ENCODE results near the gene RNF213.
A peak's percentile ranks its signal among the peaks of the same experiment; 100 is the strongest.
"Not testable (repeated sequence)": the region's sequence is repeated elsewhere in the genome, so short reads cannot be mapped to it uniquely, and the experiment has no call there.

The RNF213 gene

GRCh38 chr17:80318166-80318565 is 57.5 kb downstream of the RNF213 start:
- Mint-ChIP-seq H3K9me3 (peaks cover 0 to 2% of the 10 kb centered on the region in 2 donors), H3K27me3 (no peaks in the 10 kb centered on the region), H3K4me1 (ENCODE audit: low read depth in 2 of 2) (peaks cover 13 to 17% of the 10 kb centered on the region in 2 donors), H3K27ac (no peak overlapping the region), H3K4me3 (no peak overlapping the region), H3K36me3 (ENCODE audit: insufficient read depth) (peaks cover 87% of the 10 kb centered on the region)
- ATAC-seq (replicated peaks) (no peak), DNase-seq (no peak)

- Mint-ChIP-seq H3K27ac (peak overlapping the region in 1 of 2 donors; percentile 60), H3K9me3 (peaks cover 0 to 2% of the 10 kb centered on the region in 2 donors), H3K36me3 (ENCODE audit: insufficient read depth) (peaks cover 91% of the 10 kb centered on the region), H3K4me1 (ENCODE audit: low read depth in 2 of 2) (peaks cover 10 to 19% of the 10 kb centered on the region in 2 donors), H3K27me3 (no peaks in the 10 kb centered on the region), H3K4me3 (no peak overlapping the region)
- ATAC-seq (replicated peaks) (no peak), DNase-seq (no peak)
Measured at GRCh38 chr17:80319262-80319998, 58.8 kb downstream of the RNF213 start.

- Mint-ChIP-seq H3K4me3 (no peak overlapping the region), H3K27ac (no peak overlapping the region), H3K9me3 (peaks cover 0 to 2% of the 10 kb centered on the region in 2 donors), H3K4me1 (ENCODE audit: low read depth in 2 of 2) (peaks cover 10 to 21% of the 10 kb centered on the region in 2 donors), H3K36me3 (ENCODE audit: insufficient read depth) (peaks cover 96% of the 10 kb centered on the region), H3K27me3 (no peaks in the 10 kb centered on the region)
- ATAC-seq (replicated peaks) = no peak
- DNase-seq = no peak
Measured at GRCh38 chr17:80319999-80320344, 59.3 kb downstream of the RNF213 start.

- no peak overlapping the region for H3K4me3 Mint-ChIP-seq
- no peak for DNase-seq
- H3K27ac Mint-ChIP-seq = no peak overlapping the region
- no peaks in the 10 kb centered on the region for H3K27me3 Mint-ChIP-seq
- no peak for ATAC-seq (replicated peaks)
- H3K4me1 Mint-ChIP-seq (ENCODE audit: low read depth in 2 of 2) = peaks cover 10 to 24% of the 10 kb centered on the region in 2 donors
- peaks cover 0 to under 1% of the 10 kb centered on the region in 2 donors for H3K9me3 Mint-ChIP-seq
- H3K36me3 Mint-ChIP-seq (ENCODE audit: insufficient read depth) = peaks cover 99% of the 10 kb centered on the region
Measured at GRCh38 chr17:80320496-80320895, 59.8 kb downstream of the RNF213 start.

GRCh38 chr17:80322864-80323263 is 62.2 kb downstream of the RNF213 start:
- no peak overlapping the region for H3K4me3 Mint-ChIP-seq
- H3K9me3 Mint-ChIP-seq = no peaks in the 10 kb centered on the region
- peak overlapping the region; percentile 53 to 63 for H3K27ac Mint-ChIP-seq
- H3K36me3 Mint-ChIP-seq (ENCODE audit: insufficient read depth) = peaks cover 100% of the 10 kb centered on the region
- H3K27me3 Mint-ChIP-seq = no peaks in the 10 kb centered on the region
- no peak for ATAC-seq (replicated peaks)
- H3K4me1 Mint-ChIP-seq (ENCODE audit: low read depth in 2 of 2) = peaks cover 2 to 11% of the 10 kb centered on the region in 2 donors
- no peak for DNase-seq

- Mint-ChIP-seq H3K4me3 (no peak overlapping the region), H3K36me3 (ENCODE audit: insufficient read depth) (peaks cover 100% of the 10 kb centered on the region), H3K9me3 (no peaks in the 10 kb centered on the region), H3K27me3 (no peaks in the 10 kb centered on the region), H3K4me1 (ENCODE audit: low read depth in 2 of 2) (peaks cover 2 to 15% of the 10 kb centered on the region in 2 donors), H3K27ac (peak overlapping the region in 1 of 2 donors; percentile 53)
- DNase-seq (no peak), ATAC-seq (replicated peaks) (no peak)
Measured at GRCh38 chr17:80323982-80324381, 63.3 kb downstream of the RNF213 start.

GRCh38 chr17:80327518-80327917 is 66.9 kb downstream of the RNF213 start:
- Mint-ChIP-seq H3K36me3 (ENCODE audit: insufficient read depth) (peaks cover 99% of the 10 kb centered on the region), H3K27me3 (no peaks in the 10 kb centered on the region), H3K9me3 (no peaks in the 10 kb centered on the region), H3K4me1 (ENCODE audit: low read depth in 2 of 2) (peaks cover 8 to 24% of the 10 kb centered on the region in 2 donors), H3K4me3 (no peak overlapping the region), H3K27ac (peak overlapping the region in 1 of 2 donors; percentile 25)
- ATAC-seq (replicated peaks) = no peak
- DNase-seq = no peak

- ATAC-seq (replicated peaks) (no peak), DNase-seq (no peak)
- H3K4me3 Mint-ChIP-seq = no peak overlapping the region
- no peaks in the 10 kb centered on the region for H3K27me3 Mint-ChIP-seq
- peak overlapping the region in 1 of 2 donors; percentile 29 for H3K27ac Mint-ChIP-seq
- H3K9me3 Mint-ChIP-seq = no peaks in the 10 kb centered on the region
- H3K36me3 Mint-ChIP-seq (ENCODE audit: insufficient read depth) = peaks cover 94% of the 10 kb centered on the region
- peaks cover 8 to 18% of the 10 kb centered on the region in 2 donors for H3K4me1 Mint-ChIP-seq (ENCODE audit: low read depth in 2 of 2)
Measured at GRCh38 chr17:80328634-80329380, 68.2 kb downstream of the RNF213 start.

GRCh38 chr17:80329421-80329820 is 68.8 kb downstream of the RNF213 start:
- not testable (repeated sequence) for H3K4me3 Mint-ChIP-seq; H3K27me3 Mint-ChIP-seq; DNase-seq; H3K9me3 Mint-ChIP-seq; ATAC-seq (replicated peaks); H3K27ac Mint-ChIP-seq
- H3K4me1 Mint-ChIP-seq (ENCODE audit: low read depth in 2 of 2) = peaks cover 8 to 18% of the 10 kb centered on the region in 2 donors
- peaks cover 94% of the 10 kb centered on the region for H3K36me3 Mint-ChIP-seq (ENCODE audit: insufficient read depth)

GRCh38 chr17:80330276-80330675 is 69.6 kb downstream of the RNF213 start:
- H3K4me1 Mint-ChIP-seq (ENCODE audit: low read depth in 2 of 2) = peaks cover 8 to 13% of the 10 kb centered on the region in 2 donors
- H3K27me3 Mint-ChIP-seq = no peaks in the 10 kb centered on the region
- no peak for DNase-seq
- H3K9me3 Mint-ChIP-seq = no peaks in the 10 kb centered on the region
- H3K27ac Mint-ChIP-seq = no peak overlapping the region
- no peak overlapping the region for H3K4me3 Mint-ChIP-seq
- peaks cover 94% of the 10 kb centered on the region for H3K36me3 Mint-ChIP-seq (ENCODE audit: insufficient read depth)
- ATAC-seq (replicated peaks) = no peak

- H3K27me3 Mint-ChIP-seq; H3K4me3 Mint-ChIP-seq; H3K9me3 Mint-ChIP-seq; DNase-seq; ATAC-seq (replicated peaks): not testable (repeated sequence)
- peak overlapping the region in 1 of 2 donors; percentile 82 for H3K27ac Mint-ChIP-seq
- H3K36me3 Mint-ChIP-seq (ENCODE audit: insufficient read depth) = peaks cover 94% of the 10 kb centered on the region
- peaks cover 8 to 13% of the 10 kb centered on the region in 2 donors for H3K4me1 Mint-ChIP-seq (ENCODE audit: low read depth in 2 of 2)
Measured at GRCh38 chr17:80330938-80331337, 70.3 kb downstream of the RNF213 start.

- H3K4me1 Mint-ChIP-seq (ENCODE audit: low read depth in 2 of 2) = peaks cover 8 to 13% of the 10 kb centered on the region in 2 donors
- H3K27ac Mint-ChIP-seq = peak overlapping the region in 1 of 2 donors; percentile 82
- no peak for DNase-seq
- no peak for ATAC-seq (replicated peaks)
- H3K36me3 Mint-ChIP-seq (ENCODE audit: insufficient read depth) = peaks cover 94% of the 10 kb centered on the region
- no peaks in the 10 kb centered on the region for H3K9me3 Mint-ChIP-seq
- no peak overlapping the region for H3K4me3 Mint-ChIP-seq
- no peaks in the 10 kb centered on the region for H3K27me3 Mint-ChIP-seq
Measured at GRCh38 chr17:80331820-80332219, 71.2 kb downstream of the RNF213 start.

- Mint-ChIP-seq H3K4me1 (ENCODE audit: low read depth in 2 of 2) (peaks cover 4 to 7% of the 10 kb centered on the region in 2 donors), H3K27me3 (no peaks in the 10 kb centered on the region), H3K4me3 (no peak overlapping the region), H3K9me3 (no peaks in the 10 kb centered on the region), H3K36me3 (ENCODE audit: insufficient read depth) (peaks cover 95% of the 10 kb centered on the region), H3K27ac (peak overlapping the region in 1 of 2 donors; percentile 8)
- ATAC-seq (replicated peaks) (no peak), DNase-seq (no peak)
Measured at GRCh38 chr17:80337195-80337895, 76.7 kb downstream of the RNF213 start.

All from effector memory CD8-positive, alpha-beta T cell (primary cell).